Loucy (cell line): ENCODE results near the gene CXCR5.

ENCODE experiments used
- H2AFZ ChIP-seq: fragments of 200-600 bp; sonication (generic); 2 replicates; pipeline ENCODE4 v1.6.0; 2016; ENCODE audit warnings: antibody characterized with exemption, mild to moderate bottlenecking, low read length, moderate library complexity
- H3F3A ChIP-seq: fragments of 200-600 bp; 2 replicates; pipeline ENCODE4 v1.6.0; 2016; ENCODE audit warnings: antibody characterized with exemption, low read depth, mild to moderate bottlenecking
- H3K27me3 ChIP-seq: fragments of 200-600 bp; sonication (generic); 2 replicates; pipeline ENCODE4 v1.6.1; 2014; ENCODE audit warnings: low read length, mild to moderate bottlenecking; ENCODE audit not compliant: insufficient read depth, poor library complexity, severe bottlenecking
- H3K36me3 ChIP-seq: fragments of 200-600 bp; sonication (generic); 2 replicates; pipeline ENCODE4 v1.6.1; 2016; ENCODE audit warnings: low read length; ENCODE audit not compliant: insufficient read depth
- H3K4me1 ChIP-seq: fragments of 200-600 bp; sonication (generic); 2 replicates; pipeline ENCODE4 v1.5.1; 2014; ENCODE audit warnings: low read length, mild to moderate bottlenecking; ENCODE audit not compliant: insufficient read depth, poor library complexity, severe bottlenecking
- H3K4me2 ChIP-seq: fragments of 200-600 bp; sonication (generic); 2 replicates; pipeline ENCODE4 v1.6.0; 2014; ENCODE audit warnings: antibody characterized with exemption, low read length, low read depth, mild to moderate bottlenecking; ENCODE audit not compliant: poor library complexity, severe bottlenecking
- H3K4me3 ChIP-seq: fragments of 200-600 bp; sonication (generic); 2 replicates; pipeline ENCODE4 v1.5.1; 2014; ENCODE audit warnings: low read length, mild to moderate bottlenecking, mixed read lengths; ENCODE audit not compliant: poor library complexity, severe bottlenecking
- H3K79me2 ChIP-seq: fragments of 200-600 bp; sonication (generic); 2 replicates; pipeline ENCODE4 v1.6.1; 2014; ENCODE audit warnings: low read length; ENCODE audit not compliant: insufficient read depth
- H3K9ac ChIP-seq: fragments of 200-600 bp; sonication (generic); 2 replicates; pipeline ENCODE4 v1.6.0; 2014; ENCODE audit warnings: mild to moderate bottlenecking, low read depth, low read length, moderate library complexity; ENCODE audit not compliant: poor library complexity, severe bottlenecking
- H3K9me2 ChIP-seq: fragments of 200-600 bp; sonication (generic); replicated peaks from 2 replicates; pipeline ENCODE4 v1.6.1; 2016; ENCODE audit warnings: low read depth, low read length, mixed read lengths
- H3K9me3 ChIP-seq: fragments of 200-600 bp; sonication (generic); 2 replicates; pipeline ENCODE4 v1.6.1; 2014; ENCODE audit warnings: mild to moderate bottlenecking, antibody characterized with exemption, low read length, low read depth; ENCODE audit not compliant: insufficient read depth
- H4K20me1 ChIP-seq: fragments of 200-600 bp; sonication (generic); 2 replicates; pipeline ENCODE4 v1.6.0; 2014; ENCODE audit warnings: antibody characterized with exemption, low read length, mild to moderate bottlenecking; ENCODE audit not compliant: insufficient read depth, poor library complexity, severe bottlenecking
- CTCF ChIP-seq: fragments of 200-600 bp; sonication (generic); conservative IDR thresholded peaks from 2 replicates; pipeline ENCODE4 v1.5.1; 2014; ENCODE audit warnings: mild to moderate bottlenecking, antibody characterized with exemption, low read length
- EZH2phosphoT487 ChIP-seq: fragments of 200-600 bp; IDR thresholded peaks from 2 replicates; pipeline ENCODE4 v1.6.1; 2018; ENCODE audit warnings: antibody characterized with exemption, mild to moderate bottlenecking, moderate library complexity, borderline replicate concordance

The CXCR5 gene

GRCh38 chr11:118886681-118887111, 3.0 kb downstream of the CXCR5 start:
- H3K9ac ChIP-seq = no peak overlapping the region
- no peaks in the 10 kb centered on the region for H3K36me3 ChIP-seq
- no peaks in the 10 kb centered on the region for H4K20me1 ChIP-seq
- no peaks in the 10 kb centered on the region for H3K9me3 ChIP-seq
- H3F3A ChIP-seq = no peaks in the 10 kb centered on the region
- H3K4me1 ChIP-seq = no peaks in the 10 kb centered on the region
- no peaks in the 10 kb centered on the region for H3K9me2 ChIP-seq
- no peak for TF ChIP-seq CTCF
- no peak for TF ChIP-seq EZH2phosphoT487
- no peak overlapping the region for H3K4me3 ChIP-seq
- H2AFZ ChIP-seq = no peak overlapping the region
- H3K4me2 ChIP-seq = no peak overlapping the region
- no peaks in the 10 kb centered on the region for H3K27me3 ChIP-seq
- H3K79me2 ChIP-seq = no peaks in the 10 kb centered on the region

- Histone ChIP-seq H3K4me2 (no peak overlapping the region), H3K27me3 (no peaks in the 10 kb centered on the region), H3K4me1 (peaks cover 4% of the 10 kb centered on the region), H3K9me2 (no peaks in the 10 kb centered on the region), H3K4me3 (no peak overlapping the region), H3K9ac (no peak overlapping the region), H2AFZ (no peak overlapping the region), H4K20me1 (no peaks in the 10 kb centered on the region), H3K9me3 (no peaks in the 10 kb centered on the region), H3F3A (no peaks in the 10 kb centered on the region), H3K36me3 (no peaks in the 10 kb centered on the region), H3K79me2 (no peaks in the 10 kb centered on the region)
- no peak for TF ChIP-seq EZH2phosphoT487
- no peak for TF ChIP-seq CTCF
These were observed 3.5 kb downstream of the CXCR5 start for GRCh38 chr11:118887206-118887605.

- peaks cover 15% of the 10 kb centered on the region for H3K4me1 ChIP-seq
- H3K36me3 ChIP-seq = no peaks in the 10 kb centered on the region
- no peaks in the 10 kb centered on the region for H3F3A ChIP-seq
- no peak overlapping the region for H3K9ac ChIP-seq
- H3K4me3 ChIP-seq = no peak overlapping the region
- no peaks in the 10 kb centered on the region for H3K9me2 ChIP-seq
- H3K4me2 ChIP-seq = no peak overlapping the region
- no peaks in the 10 kb centered on the region for H3K27me3 ChIP-seq
- H3K9me3 ChIP-seq = no peaks in the 10 kb centered on the region
- H3K79me2 ChIP-seq = no peaks in the 10 kb centered on the region
- TF ChIP-seq CTCF (no peak), EZH2phosphoT487 (no peak)
- H4K20me1 ChIP-seq = no peaks in the 10 kb centered on the region
- H2AFZ ChIP-seq = no peak overlapping the region
These were observed 4.7 kb downstream of the CXCR5 start for GRCh38 chr11:118888398-118888797.
